Activated CD8-positive, alpha-beta memory T cell treated with anti-CD3 and anti-CD28 coated beads, Interleukin-2, amount 50 U/mL, for 24 hours (primary cell): ENCODE data around the gene CDC14A.

ENCODE experiments used
- DNase-seq: peaks from one replicate; pipeline ENCODE4 v3.0.0-alpha.2; 2020; ENCODE audit errors: extremely low read depth

CDC14A gene

GRCh38 chr1:100538913-100539835 is 186.9 kb downstream of the CDC14A start:
- DNase-seq: no peak

- no peak for DNase-seq
Observed at GRCh38 chr1:100539836-100540536, 187.7 kb downstream of the CDC14A start.

GRCh38 chr1:100542285-100542684 is 190.0 kb downstream of the CDC14A start:
- no peak for DNase-seq

- no peak for DNase-seq
Observed at GRCh38 chr1:100543640-100544039, 191.3 kb downstream of the CDC14A start.

GRCh38 chr1:100544791-100545190 is 192.5 kb downstream of the CDC14A start:
- DNase-seq: no peak

GRCh38 chr1:100545855-100546254 is 193.5 kb downstream of the CDC14A start:
- DNase-seq: no peak

GRCh38 chr1:100552031-100552430 is 199.7 kb downstream of the CDC14A start:
- no peak for DNase-seq

- no peak for DNase-seq
Observed at GRCh38 chr1:100552922-100553321, 200.6 kb downstream of the CDC14A start.

GRCh38 chr1:100556181-100556580 is 203.9 kb downstream of the CDC14A start:
- no peak for DNase-seq

- no peak for DNase-seq
Observed at GRCh38 chr1:100556925-100557605, 204.8 kb downstream of the CDC14A start.

- DNase-seq: no peak
Observed at GRCh38 chr1:100557606-100557953, 205.3 kb downstream of the CDC14A start.

GRCh38 chr1:100565533-100565932 is 213.2 kb downstream of the CDC14A start:
- no peak for DNase-seq

- no peak for DNase-seq
Observed at GRCh38 chr1:100565937-100566699, 213.8 kb downstream of the CDC14A start.

- DNase-seq: no peak
Observed at GRCh38 chr1:100567062-100567461, 214.8 kb downstream of the CDC14A start.
